Fibroblast of skin of right biceps (primary cell): ENCODE data around the gene ARID1B.
A peak's percentile ranks its signal among the peaks of the same experiment; 100 is the strongest.

Source experiments
- DNase-seq: peaks from one replicate; pipeline ENCODE4 v3.0.0-alpha.2; 2013

ARID1B gene

DNA sequence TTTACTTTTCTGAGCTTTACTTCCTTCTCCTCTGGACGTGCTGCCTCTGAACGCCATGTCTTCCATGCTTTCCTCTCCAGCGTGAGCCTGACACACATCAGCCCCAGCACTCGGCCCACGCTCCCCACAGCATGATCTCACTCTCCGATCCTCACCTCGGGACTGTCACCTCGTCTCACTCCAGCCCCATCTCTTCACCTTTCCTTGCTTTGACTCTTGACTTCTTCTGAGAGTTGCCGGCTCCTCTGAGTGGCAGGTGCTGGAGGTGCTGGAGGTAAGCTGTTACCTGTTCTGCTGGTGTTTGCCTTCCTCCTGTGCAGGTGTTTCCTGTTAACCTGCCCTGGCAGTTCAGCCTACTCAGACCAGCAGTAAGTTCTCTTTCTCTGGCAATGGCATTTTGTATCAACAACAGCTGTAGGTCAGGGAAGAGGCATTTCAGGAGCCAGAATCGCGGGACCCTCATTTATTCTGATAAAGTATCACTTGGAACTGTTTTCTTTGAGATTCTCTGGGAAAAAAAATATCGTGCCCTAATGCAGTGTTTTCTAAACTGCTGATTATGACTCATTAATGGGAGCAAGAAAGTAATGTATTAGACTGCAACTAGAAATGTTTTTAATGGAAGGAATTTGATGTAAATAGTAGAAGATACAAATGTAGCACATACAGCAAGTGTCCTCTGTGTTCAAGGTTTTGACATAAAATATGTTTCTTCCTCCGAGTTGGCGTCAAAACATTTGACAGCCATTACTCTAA, 106.5 kb downstream of the ARID1B start:
- no peak for DNase-seq

DNA sequence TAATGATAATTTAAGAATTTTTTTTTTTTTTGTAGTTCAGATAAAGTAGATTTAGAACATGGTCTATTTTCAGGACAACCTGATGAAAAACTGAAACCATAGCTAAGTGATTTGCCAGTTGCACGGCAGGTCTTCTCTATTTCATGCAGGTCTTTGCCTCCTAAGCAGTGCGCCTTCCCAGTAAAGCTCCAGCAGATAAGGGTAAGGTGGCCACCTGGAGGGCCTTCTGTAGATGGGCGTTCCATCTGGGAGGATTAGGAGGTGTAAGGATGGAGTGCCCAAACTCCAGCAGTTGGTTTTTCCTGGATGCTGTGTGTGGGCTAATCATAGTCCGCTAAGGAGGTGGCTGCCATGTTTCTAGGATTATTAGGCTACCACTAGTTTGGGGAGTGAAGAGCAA, 107.1 kb downstream of the ARID1B start:
- no peak for DNase-seq

DNA sequence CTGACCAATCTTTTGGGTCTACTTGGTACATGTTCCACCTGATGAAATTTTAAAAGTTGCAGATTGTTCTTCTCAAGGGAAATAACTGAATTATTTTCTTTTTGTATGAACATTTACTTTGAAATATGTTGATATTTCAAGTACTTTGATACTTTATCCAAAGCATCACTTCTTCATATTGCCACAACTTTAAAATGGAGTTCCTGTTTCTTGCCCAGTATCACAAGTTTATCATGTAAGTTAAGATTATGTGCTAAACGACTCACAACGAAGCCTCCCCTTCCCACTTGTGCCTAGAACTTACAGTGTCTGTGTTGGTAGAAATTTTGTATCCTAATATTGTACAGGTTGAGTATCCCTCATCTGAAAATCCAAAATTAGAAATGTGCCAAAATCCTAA, 108.4 kb downstream of the ARID1B start:
- no peak for DNase-seq

DNA sequence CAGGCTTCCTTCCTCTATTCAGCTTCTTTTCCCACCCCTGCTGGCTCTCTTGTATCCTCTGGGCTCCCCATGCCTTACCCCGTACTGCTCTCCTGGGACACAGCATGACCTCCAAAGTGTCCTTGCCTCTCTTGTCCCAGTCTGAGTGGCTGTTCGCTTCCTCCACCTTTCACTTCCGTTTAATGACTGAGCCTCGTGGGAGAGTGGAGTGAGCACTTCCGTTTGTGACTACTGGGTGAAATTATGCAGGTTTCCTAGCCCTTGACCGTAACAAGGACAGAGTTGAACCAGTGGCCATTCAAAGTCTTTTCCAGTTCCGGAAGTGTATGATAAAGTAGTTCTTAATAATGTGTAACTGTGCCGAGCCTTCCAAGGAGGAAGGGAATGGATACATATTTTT, 109.2 kb downstream of the ARID1B start:
- no peak for DNase-seq

DNA sequence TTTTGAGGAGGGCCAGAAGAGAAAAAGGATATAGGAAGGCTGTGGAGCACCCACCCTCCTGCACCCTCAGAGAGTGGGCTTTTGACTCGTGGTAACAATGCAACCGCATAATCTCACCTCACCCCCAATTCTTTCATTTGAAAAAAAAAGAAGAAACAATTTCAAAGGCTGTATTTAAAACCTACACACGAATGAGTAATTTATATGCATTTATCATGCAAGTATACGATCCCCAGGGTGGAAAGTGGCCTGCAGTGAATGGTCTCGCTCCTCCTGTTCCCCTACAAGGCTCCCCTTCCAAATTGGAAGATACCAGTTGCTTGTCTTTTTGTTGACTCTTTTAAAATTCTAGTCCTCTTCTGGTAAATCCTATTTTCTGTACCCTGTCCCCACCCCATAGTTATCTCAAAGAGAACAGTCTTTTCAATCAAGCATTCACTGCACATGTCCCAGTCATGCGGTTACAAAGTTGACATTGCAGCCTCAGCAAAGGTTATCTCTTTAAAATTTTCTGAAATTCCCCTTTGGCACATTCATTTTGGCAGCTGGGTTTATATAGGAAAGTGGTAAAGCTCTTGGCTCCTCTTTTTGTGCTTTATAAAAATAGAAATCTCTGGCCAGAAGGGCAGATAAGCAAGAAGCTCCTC, 110.6 kb downstream of the ARID1B start:
- no peak for DNase-seq

DNA sequence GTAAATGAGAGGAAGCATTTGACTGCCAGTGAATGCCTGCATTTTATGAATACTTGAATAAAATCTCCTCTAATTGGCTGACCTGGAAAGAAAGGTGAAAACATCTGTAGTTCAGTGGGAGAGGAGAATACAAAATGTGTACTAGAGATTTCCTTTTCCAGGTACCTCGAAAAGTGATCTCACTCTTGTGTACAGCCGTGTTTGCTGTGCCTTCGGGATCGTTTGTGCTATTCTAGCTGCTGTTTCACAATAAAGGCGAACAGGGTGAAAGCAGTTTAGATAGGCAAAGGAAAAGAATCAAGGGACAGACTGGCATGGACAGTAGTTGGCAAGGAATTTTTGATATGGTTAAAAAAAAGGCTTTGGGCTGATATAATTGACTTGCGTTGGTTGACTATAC, 112.3 kb downstream of the ARID1B start:
- DNase-seq = no peak

DNA sequence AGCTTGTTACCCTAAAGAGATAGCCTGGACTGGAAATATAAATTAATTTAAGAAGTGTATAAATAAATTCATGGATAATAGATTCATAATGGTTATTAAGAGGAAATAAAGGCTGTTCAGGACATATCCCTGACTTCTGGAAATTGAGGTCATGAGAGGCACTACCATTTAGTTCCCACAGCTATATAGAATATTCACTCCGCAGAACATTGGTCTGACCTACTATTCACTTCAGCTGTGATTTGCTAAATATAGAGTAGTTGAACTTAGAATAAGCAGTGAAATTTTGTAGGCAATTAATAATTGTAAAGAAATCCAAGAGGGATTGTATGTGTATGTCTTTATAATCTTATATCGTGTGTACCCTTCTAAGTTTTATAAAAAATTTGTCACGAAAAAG, 112.8 kb downstream of the ARID1B start:
- no peak for DNase-seq

DNA sequence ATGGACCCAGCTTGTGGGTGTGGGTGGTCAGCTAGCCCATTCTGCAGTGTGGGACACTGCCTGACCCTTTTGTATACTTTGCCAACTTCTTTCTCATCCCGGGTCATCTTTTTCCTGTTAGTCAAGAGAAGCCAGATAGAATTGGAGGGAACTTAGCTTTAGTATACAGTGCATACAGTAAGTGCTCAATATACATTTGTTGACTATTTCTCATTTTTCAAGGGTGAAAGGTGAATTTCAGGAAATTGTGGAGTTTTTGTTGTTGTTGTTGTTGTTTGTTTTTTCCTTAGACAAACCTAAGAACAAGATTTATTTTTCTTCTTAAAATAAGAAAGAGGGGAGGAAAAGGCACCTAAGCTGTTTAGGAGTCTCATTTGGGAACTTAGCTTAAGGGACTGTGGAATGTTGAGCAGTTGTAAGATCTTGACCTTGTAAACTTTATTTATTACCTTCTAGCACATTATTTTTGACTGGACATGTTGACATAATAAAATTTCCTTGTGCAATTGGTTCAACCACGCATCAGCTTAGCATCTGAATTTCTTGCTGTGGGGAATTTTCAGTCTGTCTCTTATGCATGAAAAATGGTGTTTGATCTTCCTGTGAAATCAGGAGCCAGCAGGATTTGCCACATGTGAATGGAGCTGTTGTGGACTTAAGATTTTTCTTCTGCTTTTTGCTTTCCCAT, 113.6 kb downstream of the ARID1B start:
- DNase-seq = no peak

DNA sequence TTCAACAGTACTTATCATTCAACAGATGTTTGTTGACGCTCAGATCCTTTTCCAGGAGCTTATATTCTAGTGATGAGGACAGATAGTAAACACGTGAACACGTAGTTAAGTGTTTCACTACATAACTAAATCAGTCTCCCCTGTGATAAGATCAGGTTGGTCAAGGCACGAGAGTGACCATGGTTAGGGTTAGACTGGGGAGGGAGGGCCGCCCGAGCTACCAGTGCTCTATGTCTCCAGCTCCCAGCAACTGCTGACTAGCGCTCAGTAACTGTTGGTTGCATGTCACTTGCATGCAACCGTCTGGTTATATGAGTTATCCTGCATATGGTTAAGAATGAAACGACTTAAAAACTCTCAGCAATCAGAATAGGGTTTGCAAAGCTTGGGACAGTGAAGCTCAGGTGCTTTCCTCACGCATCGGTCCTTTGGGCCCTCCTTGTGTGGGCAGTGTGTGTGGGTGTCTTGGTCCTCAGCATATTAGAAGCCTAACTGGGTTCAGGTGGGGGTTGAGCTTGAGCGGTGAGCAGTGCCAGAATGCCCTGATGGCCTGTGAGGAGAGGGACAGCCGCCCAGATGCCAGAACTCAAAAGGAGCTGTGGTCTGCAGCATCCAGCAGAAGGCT, 120.8 kb downstream of the ARID1B start:
- no peak for DNase-seq

DNA sequence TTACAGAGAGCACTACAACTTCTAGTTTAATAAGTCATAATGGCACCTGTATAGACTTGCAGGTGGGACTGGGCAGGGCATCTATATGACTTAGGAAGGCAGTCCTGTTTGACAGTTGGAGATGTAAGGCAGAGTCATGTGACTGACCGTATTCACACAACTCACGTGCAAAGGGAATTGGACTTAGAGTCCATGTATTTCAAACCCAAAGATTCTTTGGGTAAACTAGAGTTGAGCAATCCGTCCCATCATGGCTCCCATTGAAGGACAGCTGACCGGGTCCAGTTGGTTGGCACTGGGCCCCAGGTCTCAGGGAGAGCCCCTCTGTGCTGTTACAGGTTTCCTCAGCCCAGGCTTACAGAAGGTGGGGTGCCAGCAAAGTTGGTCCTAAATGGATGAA, 121.9 kb downstream of the ARID1B start:
- DNase-seq = no peak

DNA sequence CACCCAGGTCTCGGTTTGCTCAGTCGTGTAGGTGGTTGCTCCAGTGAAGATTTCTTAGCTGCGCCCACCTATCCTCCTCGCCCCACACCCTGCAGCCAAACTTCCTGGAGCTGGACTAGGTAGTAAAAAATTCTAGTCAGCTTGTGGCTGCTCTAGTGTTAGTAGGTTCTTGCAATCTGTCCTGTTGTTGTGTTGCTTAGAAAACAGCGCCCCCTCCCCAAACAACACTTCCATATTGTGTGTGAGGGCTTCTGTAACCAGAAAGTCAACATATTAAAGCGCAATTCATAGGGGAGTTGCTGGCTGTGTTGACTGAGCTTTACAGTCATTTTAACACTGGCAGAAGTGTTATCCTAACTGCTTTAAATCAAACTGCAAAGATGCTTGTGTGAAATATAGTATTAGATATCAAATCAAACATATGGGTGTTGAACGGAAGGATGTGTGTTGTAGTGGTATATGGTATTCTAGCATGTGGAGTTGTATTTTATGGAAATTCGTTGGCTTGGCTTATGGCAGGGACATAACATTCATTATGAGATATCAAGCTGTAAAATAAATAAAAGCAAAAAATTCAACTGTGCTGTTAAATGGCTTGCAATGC, 122.5 kb downstream of the ARID1B start:
- DNase-seq = no peak

DNA sequence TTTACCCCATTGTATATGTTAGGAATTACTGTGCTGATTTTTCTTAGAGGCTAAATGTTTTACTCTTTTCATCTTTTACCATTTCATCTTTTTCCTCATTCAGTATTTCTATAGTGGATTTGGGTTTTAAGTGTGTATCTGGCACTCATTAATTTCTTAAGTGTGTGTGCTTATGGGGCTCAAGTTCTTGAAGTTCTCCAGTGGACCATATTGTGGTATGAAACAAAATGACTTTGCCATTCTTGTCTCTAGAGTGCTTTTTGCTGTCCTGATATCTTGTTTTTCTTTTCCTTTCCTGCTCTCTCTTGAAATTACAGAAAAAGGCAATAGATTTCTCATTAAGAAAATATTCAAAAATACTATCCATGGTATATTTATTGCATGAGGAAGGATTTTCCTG, 123.1 kb downstream of the ARID1B start:
- DNase-seq = no peak

DNA sequence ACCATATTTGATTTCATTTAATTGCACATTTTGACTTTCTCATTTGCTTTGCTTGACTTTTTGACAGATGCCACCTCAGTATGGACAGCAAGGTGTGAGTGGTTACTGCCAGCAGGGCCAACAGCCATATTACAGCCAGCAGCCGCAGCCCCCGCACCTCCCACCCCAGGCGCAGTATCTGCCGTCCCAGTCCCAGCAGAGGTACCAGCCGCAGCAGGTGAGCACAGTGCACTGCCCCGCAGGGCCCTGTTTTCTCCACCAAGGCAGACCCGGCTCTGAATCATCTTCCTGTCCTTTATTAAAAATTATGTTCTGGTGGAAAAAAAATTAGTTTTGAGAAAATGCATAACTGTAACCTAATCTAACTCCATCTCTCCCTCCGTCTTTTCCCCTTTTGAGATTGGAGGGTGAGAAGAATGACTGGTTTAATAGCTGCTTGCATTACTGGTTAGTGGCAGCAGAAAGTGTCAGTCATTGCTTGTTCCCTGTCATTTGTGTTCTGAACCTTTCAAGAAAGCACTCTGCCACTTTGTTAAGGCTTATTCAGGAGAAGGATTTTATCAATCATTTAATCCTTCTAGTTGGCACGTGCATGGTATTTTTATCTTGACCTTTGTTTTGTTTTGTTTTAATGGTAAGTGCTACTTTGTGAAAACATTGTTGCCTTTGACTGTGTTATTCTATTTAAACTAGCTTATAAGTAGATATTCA, 124.3 kb downstream of the ARID1B start:
- no peak for DNase-seq

DNA sequence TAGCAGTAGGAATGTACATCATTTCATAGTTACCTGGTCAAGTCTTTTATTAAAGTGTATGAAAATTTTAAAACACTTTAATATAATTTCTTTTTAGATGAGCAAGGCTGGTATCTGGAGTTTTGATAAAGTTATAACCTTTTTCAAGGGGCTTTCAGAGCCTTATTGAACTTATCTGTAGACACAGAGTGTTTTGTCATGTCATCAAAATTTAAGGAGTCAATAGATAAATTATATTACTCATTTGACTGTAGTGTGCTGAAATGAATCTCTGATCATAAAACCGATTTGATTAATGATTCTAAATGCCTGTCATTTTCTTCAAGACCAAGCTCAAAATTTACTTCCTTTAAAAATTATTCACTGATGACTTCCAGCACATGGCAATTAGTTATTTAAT, 125.6 kb downstream of the ARID1B start:
- DNase-seq = no peak

DNA sequence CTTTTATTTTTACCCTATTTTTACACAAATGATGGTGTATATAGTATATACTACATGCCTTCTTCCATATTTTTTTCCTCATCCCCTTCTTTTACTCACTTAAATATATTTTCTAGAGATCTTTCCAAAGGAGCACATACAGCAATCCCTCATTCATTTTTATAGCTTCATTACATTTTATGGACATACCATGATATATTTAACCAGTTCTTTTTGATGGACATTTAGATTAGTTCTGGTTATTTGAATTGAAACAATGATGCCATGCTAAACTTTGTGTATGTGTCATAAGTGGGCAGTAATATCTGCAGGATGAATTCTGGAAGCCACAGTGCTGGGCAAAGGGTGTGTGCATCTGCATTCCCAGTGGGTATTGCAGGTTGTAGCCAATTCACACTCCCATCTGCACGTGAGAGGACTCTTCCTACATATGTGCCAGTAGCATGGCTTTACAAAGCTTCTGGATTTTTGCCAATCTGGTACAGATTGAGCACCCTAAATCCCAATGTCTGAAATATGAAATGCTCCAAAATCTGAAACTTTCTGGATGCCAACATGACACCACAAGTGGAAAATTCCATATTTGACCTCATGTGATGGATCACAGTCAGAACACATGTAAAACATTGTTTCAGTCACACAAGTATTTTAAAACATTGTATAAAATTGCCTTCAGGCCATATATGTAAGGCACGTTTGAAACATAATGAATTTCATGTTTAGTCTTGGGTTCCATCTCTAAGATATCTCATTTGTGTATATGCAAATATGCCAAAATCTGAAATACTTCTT, 127.2 kb downstream of the ARID1B start:
- no peak for DNase-seq

DNA sequence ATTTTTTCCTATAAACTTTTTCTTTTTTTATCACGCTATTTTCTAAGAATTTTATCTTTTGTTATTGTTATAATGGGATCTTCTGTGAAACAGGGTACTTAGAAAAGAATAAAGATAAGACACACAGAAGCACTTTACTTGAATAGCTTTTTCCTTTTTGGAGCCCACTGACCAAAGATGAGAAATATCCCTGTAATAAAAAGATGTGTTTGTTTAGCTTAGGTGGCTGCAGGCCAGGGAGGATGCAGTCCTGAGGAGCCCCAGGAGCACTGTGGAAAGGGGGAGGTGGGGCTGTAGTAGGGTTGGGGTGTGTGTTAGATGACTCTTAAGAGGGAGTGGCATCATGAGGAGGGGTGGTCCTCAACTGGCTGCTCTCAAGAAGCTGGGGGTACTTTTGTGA, 128.6 kb downstream of the ARID1B start:
- DNase-seq = no peak

DNA sequence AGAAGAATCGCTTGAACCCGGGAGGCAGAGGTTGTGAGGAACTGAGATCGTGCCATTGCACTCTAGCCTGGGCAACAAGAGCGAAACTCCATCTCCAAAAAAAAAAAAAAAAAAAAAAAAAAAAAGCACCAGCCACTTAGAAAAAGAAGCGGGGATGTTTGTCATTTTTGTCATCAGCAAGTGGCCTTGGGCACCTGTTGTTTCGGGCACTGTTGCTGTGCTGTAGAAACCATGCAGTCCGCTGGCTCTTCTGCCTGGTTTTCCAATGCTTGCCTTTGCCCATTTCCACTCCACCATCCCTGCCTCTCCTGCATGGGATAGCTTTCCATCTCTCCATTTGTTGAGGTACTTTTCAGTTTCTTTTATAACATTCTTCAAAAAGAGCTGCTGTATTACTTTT, 129.3 kb downstream of the ARID1B start:
- DNase-seq = no peak

DNA sequence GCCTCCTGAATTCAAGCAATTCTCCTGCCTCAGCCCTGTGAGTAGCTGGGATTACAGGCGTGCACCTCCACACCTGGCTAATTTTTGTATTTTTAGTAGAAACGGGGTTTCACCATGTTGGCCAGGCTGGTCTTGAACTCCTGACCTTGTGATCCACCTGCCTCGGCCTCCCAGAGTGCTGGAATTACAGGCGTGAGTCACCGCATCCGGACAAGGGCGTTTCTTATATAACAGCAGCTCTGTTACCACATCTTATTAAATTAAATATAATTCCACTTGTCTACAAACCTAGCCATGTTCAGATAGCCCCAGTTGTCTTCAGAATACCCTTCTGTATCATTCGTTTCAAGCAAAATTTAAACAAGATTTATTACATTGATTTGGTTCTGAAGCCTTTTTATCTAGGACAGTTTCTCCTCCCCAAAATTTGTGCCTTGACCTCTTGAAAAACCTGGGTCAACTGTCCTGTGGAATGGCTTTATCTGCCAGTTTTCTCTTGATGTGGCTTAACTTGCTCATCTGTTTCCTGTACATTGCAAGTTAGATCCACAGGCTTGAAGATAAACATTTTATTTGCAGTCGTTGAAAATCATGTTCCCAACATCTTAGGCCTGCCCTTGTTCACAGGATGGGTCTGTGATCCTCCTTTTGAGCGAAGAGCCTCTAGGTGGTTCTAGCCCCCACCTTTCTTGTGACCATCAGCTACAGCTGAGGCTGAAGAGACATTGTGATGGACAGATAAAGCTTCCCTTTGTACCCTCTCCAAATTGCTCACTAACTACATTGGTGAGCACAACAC, 132.2 kb downstream of the ARID1B start:
- DNase-seq = no peak

DNA sequence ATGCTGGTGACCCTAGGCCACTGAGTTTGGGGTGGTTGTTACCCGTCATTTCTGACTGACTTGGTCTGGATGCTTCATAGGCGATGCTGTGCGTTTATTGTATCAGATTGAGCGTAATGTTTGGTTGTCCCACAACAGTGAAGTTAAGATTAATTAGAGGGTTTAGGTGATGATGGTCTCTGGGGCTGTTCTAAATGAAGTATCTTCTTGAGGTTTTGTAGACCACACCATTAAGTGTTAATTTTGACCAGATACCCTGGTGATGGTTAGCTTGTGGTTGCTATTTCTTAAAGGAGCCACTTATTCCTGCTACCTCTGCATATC, 132.8 kb downstream of the ARID1B start:
- DNase-seq = no peak

DNA sequence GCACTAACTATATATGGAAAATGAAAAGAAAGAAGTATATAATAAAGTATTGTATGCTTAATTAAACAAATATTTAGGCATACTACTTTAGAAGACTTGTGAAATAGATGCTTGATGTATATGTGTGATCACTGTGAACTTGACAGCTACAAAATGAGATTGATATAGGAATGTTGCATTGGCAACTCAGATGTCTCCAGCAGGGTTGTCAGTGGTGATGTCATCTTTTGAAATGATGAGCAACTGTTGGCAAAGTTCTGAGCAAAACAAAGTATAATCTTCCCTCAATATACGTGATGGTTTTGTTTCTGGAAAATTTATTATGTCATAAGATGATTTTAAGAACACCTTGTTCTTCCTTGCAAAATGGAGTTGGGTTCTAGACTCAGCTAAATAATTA, 133.8 kb downstream of the ARID1B start:
- DNase-seq = peak; percentile 34

DNA sequence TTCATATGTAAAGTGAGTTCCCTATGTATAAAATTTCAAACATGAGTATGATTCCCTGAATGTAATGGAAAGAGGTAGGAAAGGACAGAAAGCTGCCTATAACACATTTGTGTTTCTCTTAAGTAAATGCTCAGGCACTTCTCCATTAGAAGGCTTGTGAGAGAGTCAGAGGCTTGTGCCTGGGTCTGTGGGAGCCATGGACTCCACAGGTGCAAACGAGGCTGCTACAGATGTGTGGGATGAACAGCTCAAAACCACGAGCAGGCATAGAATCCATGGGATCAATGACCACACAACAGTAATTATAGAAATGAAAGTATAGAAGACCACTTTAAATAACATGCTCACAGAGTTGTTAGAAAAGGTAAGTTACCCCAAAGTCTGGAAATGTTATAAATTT, 134.4 kb downstream of the ARID1B start:
- no peak for DNase-seq
